Osteoblast (primary cell): ENCODE data around the gene SPX. TPM values are rescaled to one million over a fixed set of nuclear protein-coding genes. Genes with fewer than 3 reads are reported as not detected.

ENCODE experiments used
- DNase-seq: peaks from one replicate; pipeline ENCODE4 v3.0.0; 2011; ENCODE audit warnings: low spot score, mixed read lengths; ENCODE audit not compliant: insufficient read length; ENCODE audit errors: missing footprints
- H2AFZ ChIP-seq: 2 replicates; pipeline ENCODE4 v1.6.0; 2011; ENCODE audit warnings: mild to moderate bottlenecking, low read length
- H3K27ac ChIP-seq: 2 replicates; pipeline ENCODE4 v1.5.1; 2011; ENCODE audit warnings: mild to moderate bottlenecking, low read depth, low read length, moderate library complexity
- H3K27me3 ChIP-seq: 2 replicates; pipeline ENCODE4 v1.6.0; 2012; ENCODE audit warnings: mild to moderate bottlenecking, control low read depth, inconsistent platforms, low read length, moderate library complexity; ENCODE audit not compliant: insufficient read depth
- H3K36me3 ChIP-seq: 2 replicates; pipeline ENCODE4 v1.5.1; 2011; ENCODE audit warnings: mild to moderate bottlenecking, low read length, control low read depth, moderate library complexity; ENCODE audit not compliant: insufficient read depth
- H3K4me1 ChIP-seq: 2 replicates; pipeline ENCODE4 v1.5.1; 2011; ENCODE audit warnings: mild to moderate bottlenecking, low read length, control low read depth, moderate library complexity; ENCODE audit not compliant: insufficient read depth
- H3K4me2 ChIP-seq: 2 replicates; pipeline ENCODE4 v1.6.0; 2011; ENCODE audit warnings: mild to moderate bottlenecking, low read length; ENCODE audit not compliant: insufficient read depth
- H3K4me3 ChIP-seq: fragments of 200-600 bp; sonication (generic); 3 replicates; pipeline ENCODE4 v1.5.1; 2012; ENCODE audit warnings: mild to moderate bottlenecking, low read length, inconsistent platforms; ENCODE audit not compliant: insufficient read depth
- H3K79me2 ChIP-seq: 2 replicates; pipeline ENCODE4 v1.6.0; 2012; ENCODE audit warnings: mild to moderate bottlenecking, low read length, control low read depth, inconsistent platforms; ENCODE audit not compliant: insufficient read depth
- H3K9me3 ChIP-seq: 2 replicates; pipeline ENCODE4 v1.5.1; 2011; ENCODE audit warnings: low read depth, low read length, control low read depth
- H4K20me1 ChIP-seq: 2 replicates; pipeline ENCODE4 v1.6.0; 2012; ENCODE audit warnings: mild to moderate bottlenecking, low read length, control low read depth; ENCODE audit not compliant: insufficient read depth
- CTCF ChIP-seq: IDR thresholded peaks from 2 replicates; pipeline ENCODE4 v1.5.1; 2011; ENCODE audit warnings: mild to moderate bottlenecking, low read depth, low read length, moderate library complexity; ENCODE audit errors: extremely low read depth
- total RNA-seq: library from RNA; depleted of rRNA; stranded (reverse); fragments of >200 nt; gene quantifications from 2 replicates; pipeline ENCODE4 v1.2.3, GENCODE V29; 2012

SPX gene
- total RNA-seq, 1 donor, result 2.9 TPM

GRCh38 chr12:21529456-21529855, 3.4 kb downstream of the SPX start:
- Histone ChIP-seq H3K4me1 (peaks cover 9% of the 10 kb centered on the region), H3K79me2 (no peaks in the 10 kb centered on the region), H3K27ac (no peak overlapping the region), H4K20me1 (no peaks in the 10 kb centered on the region), H3K4me3 (no peak overlapping the region), H2AFZ (no peak overlapping the region), H3K36me3 (no peaks in the 10 kb centered on the region), H3K27me3 (peaks cover 17% of the 10 kb centered on the region), H3K9me3 (no peaks in the 10 kb centered on the region), H3K4me2 (no peak overlapping the region)
- DNase-seq, result no peak
- TF ChIP-seq CTCF, result no peak

GRCh38 chr12:21538061-21538653, 12.1 kb downstream of the SPX start:
- Histone ChIP-seq H2AFZ (no peak overlapping the region), H4K20me1 (no peaks in the 10 kb centered on the region), H3K27ac (no peak overlapping the region), H3K4me2 (no peak overlapping the region), H3K4me1 (no peaks in the 10 kb centered on the region), H3K9me3 (no peaks in the 10 kb centered on the region), H3K27me3 (peaks cover 2% of the 10 kb centered on the region), H3K79me2 (no peaks in the 10 kb centered on the region), H3K4me3 (no peak overlapping the region), H3K36me3 (no peaks in the 10 kb centered on the region)
- DNase-seq, result no peak
- no peak for TF ChIP-seq CTCF

- no peak overlapping the region for H3K4me3 ChIP-seq
- H2AFZ ChIP-seq, result no peak overlapping the region
- no peaks in the 10 kb centered on the region for H3K36me3 ChIP-seq
- no peaks in the 10 kb centered on the region for H3K79me2 ChIP-seq
- H3K27ac ChIP-seq, result no peak overlapping the region
- peaks cover 2% of the 10 kb centered on the region for H3K27me3 ChIP-seq
- H3K4me1 ChIP-seq, result no peaks in the 10 kb centered on the region
- no peaks in the 10 kb centered on the region for H4K20me1 ChIP-seq
- TF ChIP-seq CTCF, result no peak
- H3K9me3 ChIP-seq, result no peaks in the 10 kb centered on the region
- no peak overlapping the region for H3K4me2 ChIP-seq
- DNase-seq, result no peak
These were observed 13.7 kb downstream of the SPX start for GRCh38 chr12:21539797-21540196.

- Histone ChIP-seq H3K4me2 (no peak overlapping the region), H3K4me3 (no peak overlapping the region), H4K20me1 (no peaks in the 10 kb centered on the region), H3K27ac (no peak overlapping the region), H3K9me3 (no peaks in the 10 kb centered on the region), H3K36me3 (no peaks in the 10 kb centered on the region), H3K27me3 (peaks cover 2% of the 10 kb centered on the region), H3K4me1 (no peaks in the 10 kb centered on the region), H3K79me2 (no peaks in the 10 kb centered on the region), H2AFZ (no peak overlapping the region)
- DNase-seq, result no peak
- TF ChIP-seq CTCF, result no peak
These were observed 15.7 kb downstream of the SPX start for GRCh38 chr12:21541773-21542172.
